ENCODE results near the gene TMEM86B.

TMEM86B gene

DNA sequence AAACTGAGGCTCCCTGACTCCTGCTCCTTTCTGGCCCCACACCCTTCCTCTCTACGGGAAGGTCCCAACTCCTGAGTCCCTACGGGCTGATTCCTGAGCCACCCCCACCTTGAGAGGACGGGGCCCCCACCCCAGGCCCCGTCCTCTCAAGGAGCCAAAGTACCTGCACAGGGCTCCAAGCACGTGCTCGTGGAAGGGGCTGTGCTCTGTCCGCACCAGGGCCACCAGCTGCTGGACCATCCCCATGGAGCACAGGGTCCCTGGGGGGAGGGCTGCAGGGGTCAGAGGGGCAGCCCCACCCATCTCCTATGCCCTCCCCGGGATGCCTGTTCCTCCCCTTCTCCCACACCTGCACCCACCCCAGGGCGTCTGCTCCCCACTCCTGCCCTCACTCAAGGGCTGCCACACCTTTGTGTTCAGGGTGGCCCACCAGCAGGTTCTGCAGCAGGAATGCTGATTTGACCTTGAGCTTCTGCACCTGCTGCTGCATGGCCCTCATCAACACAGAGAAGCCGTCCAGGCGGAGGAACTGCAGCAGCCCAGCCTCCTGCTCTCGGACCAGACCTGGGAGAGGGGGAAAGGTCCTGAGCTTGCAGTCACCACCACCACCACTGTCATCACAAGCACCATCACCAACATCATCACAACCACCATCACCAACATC is 37.3 kb upstream of the TMEM86B start:
- no peak overlapping the region for H3K4me3 ChIP-seq (ENCODE audit: low read depth, low read length)
- no peaks in the 10 kb centered on the region for H3K27me3 ChIP-seq (ENCODE audit: insufficient read depth, low read depth, severe bottlenecking)
- no peak overlapping the region for H3K27ac ChIP-seq
- H3K9me3 ChIP-seq (ENCODE audit: severe bottlenecking): peaks cover 7% of the 10 kb centered on the region
- no peak for DNase-seq
- TF ChIP-seq, protein P1, sequence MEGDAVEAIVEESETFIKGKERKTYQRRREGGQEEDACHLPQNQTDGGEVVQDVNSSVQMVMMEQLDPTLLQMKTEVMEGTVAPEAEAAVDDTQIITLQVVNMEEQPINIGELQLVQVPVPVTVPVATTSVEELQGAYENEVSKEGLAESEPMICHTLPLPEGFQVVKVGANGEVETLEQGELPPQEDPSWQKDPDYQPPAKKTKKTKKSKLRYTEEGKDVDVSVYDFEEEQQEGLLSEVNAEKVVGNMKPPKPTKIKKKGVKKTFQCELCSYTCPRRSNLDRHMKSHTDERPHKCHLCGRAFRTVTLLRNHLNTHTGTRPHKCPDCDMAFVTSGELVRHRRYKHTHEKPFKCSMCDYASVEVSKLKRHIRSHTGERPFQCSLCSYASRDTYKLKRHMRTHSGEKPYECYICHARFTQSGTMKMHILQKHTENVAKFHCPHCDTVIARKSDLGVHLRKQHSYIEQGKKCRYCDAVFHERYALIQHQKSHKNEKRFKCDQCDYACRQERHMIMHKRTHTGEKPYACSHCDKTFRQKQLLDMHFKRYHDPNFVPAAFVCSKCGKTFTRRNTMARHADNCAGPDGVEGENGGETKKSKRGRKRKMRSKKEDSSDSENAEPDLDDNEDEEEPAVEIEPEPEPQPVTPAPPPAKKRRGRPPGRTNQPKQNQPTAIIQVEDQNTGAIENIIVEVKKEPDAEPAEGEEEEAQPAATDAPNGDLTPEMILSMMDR (IDR thresholded peaks at IDR 0.05; ENCODE audit: low read depth, low read length): no peak
- peaks cover 2% of the 10 kb centered on the region for H3K36me3 ChIP-seq

DNA sequence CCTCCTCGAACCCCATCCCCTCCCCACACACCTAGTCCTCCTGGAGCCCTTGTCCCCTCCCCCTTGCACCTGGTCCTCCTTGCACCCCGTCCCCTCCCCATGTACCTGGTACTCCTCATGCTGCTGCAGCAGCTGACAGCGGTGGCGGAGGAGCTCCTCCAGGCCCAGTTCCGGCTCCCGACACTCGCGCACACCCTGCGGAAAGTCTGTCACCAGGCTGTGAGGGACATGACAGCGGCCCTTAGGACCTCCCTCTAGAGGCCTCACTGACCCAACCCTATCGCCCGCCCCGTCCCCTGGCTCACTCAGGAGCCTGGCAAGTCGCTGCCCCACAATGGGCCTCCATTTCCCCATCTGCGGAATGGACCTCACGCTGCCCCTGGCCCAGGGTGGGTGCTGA is 36.6 kb upstream of the TMEM86B start:
- Histone ChIP-seq H3K9me3 (ENCODE audit: severe bottlenecking) (peaks cover 7% of the 10 kb centered on the region), H3K4me3 (ENCODE audit: low read depth, low read length) (no peak overlapping the region), H3K27me3 (ENCODE audit: insufficient read depth, low read depth, severe bottlenecking) (no peaks in the 10 kb centered on the region), H3K27ac (no peak overlapping the region), H3K36me3 (peaks cover 2% of the 10 kb centered on the region)
- DNase-seq: no peak
- TF ChIP-seq, protein P1 (IDR thresholded peaks at IDR 0.05; ENCODE audit: low read depth, low read length): no peak

DNA sequence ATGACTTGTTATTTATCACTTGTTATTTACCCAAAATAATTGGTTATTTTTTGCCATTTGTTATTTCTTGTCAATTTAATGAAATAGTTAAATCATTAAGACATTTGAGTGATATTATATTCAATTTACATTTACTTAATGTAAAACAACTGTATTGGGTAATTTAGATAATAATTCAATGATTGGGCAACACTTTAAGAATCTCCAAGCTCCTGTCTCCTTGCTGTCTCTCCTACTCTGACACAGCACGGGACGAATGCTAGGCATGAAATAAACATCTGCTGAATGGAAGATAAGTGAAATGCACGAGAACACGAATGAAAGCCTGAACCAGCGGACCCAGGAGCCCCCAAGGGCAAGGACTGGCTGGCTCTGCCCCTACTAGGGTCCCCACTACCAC is 36.0 kb upstream of the TMEM86B start:
- H3K4me3 ChIP-seq (ENCODE audit: low read depth, low read length): no peak overlapping the region
- peaks cover 2% of the 10 kb centered on the region for H3K36me3 ChIP-seq
- TF ChIP-seq, protein P1 (IDR thresholded peaks at IDR 0.05; ENCODE audit: low read depth, low read length): no peak
- no peak overlapping the region for H3K27ac ChIP-seq
- no peaks in the 10 kb centered on the region for H3K27me3 ChIP-seq (ENCODE audit: insufficient read depth, low read depth, severe bottlenecking)
- no peak for DNase-seq
- peaks cover 7% of the 10 kb centered on the region for H3K9me3 ChIP-seq (ENCODE audit: severe bottlenecking)

DNA sequence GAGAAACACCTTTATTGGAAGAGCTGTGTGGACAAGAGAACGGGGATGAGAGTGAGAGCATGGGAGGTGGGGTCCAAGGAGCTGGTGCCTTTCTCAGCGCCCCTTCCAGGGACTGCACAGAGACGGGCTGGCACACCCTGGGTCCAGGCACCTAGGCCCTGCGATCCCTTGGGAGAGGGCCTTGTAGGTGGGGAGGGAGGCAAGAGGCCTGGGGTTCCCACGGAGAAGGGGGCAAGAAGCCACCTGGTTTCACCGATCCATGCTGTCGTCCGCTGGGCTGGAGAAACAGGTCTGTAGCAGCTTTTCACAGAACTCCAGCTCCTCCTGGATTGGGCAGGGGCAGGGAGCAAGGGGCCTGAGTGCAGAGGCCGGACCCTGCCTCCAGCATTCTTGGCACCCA is 33.8 kb upstream of the TMEM86B start:
- no peaks in the 10 kb centered on the region for H3K27me3 ChIP-seq (ENCODE audit: insufficient read depth, low read depth, severe bottlenecking)
- peaks cover 7% of the 10 kb centered on the region for H3K9me3 ChIP-seq (ENCODE audit: severe bottlenecking)
- no peak overlapping the region for H3K4me3 ChIP-seq (ENCODE audit: low read depth, low read length)
- no peak overlapping the region for H3K27ac ChIP-seq
- DNase-seq: no peak
- TF ChIP-seq, protein P1 (IDR thresholded peaks at IDR 0.05; ENCODE audit: low read depth, low read length): no peak
- H3K36me3 ChIP-seq: peaks cover 7% of the 10 kb centered on the region

DNA sequence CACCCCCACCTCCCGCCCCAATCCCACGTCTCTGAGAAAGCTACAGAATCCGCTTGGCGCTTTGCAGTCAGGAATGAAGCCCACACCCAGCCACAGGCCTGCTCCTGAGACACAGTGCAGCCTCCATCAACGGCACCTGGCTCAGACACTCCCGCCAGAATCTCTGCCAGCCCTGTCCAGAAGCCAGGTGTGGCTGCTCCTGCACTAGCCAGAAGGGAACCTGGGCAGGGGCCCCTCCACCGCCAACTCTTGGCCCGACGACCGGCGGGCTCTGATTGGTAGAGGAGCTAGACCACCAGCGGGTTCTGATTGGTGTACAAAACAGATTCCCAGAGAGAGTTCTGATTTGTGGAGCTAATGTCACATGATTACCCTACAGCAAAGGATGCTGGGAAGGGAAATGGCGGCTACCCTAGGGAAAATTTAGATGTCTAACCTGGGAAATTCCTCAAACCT is 33.1 kb upstream of the TMEM86B start:
- DNase-seq: no peak
- TF ChIP-seq, protein P1 (IDR thresholded peaks at IDR 0.05; ENCODE audit: low read depth, low read length): no peak
- Histone ChIP-seq H3K27ac (no peak overlapping the region), H3K36me3 (peaks cover 13% of the 10 kb centered on the region), H3K9me3 (ENCODE audit: severe bottlenecking) (peaks cover 2% of the 10 kb centered on the region), H3K27me3 (ENCODE audit: insufficient read depth, low read depth, severe bottlenecking) (no peaks in the 10 kb centered on the region), H3K4me3 (ENCODE audit: low read depth, low read length) (no peak overlapping the region)

Measured in WERI-Rb-1 (cell line).